ENCODE results near the gene PIGH. TPM values are rescaled to one million over a fixed set of nuclear protein-coding genes. Genes with fewer than 3 reads are reported as not detected.

PIGH gene, protein sequence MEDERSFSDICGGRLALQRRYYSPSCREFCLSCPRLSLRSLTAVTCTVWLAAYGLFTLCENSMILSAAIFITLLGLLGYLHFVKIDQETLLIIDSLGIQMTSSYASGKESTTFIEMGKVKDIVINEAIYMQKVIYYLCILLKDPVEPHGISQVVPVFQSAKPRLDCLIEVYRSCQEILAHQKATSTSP
- total RNA-seq (10 to 100 TPM; 11.5 to 21.8 (median 13.7) TPM), polyA plus RNA-seq (10 to 100 TPM; 14.2 to 27.4 TPM)

DNA sequence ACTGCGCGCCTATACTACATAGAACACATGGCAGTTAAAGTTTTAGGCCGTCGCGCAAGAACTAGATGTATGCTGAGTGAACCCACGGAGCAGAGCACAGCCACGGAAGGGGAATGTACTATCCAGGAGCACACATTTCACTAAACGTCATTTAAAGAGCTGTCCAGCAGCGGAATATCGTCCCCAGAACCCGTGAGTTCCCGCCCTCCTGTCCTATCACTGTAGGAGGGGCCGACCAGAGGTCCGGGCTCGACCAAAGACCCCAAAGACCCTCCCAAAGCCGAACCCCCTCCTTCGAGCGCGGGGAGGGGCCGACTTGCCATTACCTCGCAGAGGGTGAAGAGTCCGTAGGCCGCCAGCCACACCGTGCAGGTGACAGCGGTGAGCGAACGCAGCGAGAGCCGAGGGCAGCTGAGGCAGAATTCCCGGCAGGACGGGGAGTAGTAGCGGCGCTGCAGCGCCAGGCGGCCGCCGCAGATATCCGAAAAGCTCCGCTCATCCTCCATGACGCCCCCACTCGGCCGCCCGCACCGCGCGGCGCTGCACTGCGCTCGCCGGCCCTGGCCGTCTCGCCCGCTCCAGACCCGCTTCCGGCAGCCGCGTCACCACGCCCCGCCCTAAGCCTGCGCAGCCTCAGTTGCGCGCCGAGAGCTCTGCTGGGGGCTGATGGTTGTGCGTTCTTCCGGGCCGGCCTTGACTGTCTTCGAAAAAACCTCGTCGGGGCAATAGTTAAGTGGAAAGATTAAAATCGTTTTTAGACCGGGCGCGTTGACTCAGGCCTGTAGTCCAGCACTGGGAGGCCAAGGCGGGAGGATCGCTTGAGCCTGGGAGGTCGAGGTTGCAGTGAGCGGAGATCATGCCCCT is at the start of gene PIGH:
PIGH (minus strand) TSS at position 571 of the 864 bp plus-strand sequence; CDS start at position 506, 65 bp downstream.
- peaks cover 0 to 5% (median 0%) of the 10 kb centered on the region in 3 donors for H3K4me1 ChIP-seq
- 2 to 3% methylated on average over 68 to 77 of the region's 77 CpGs for WGBS, 2 donors
- no peaks in the 10 kb centered on the region for H3K9me3 ChIP-seq
- FAIRE-seq (no peak), DNase-seq (peak; percentile 89 to 96 (median 94)), ATAC-seq (peak; percentile 97 to 99 (median 98))
- peak within 1 kb of the TSS; percentile 80 to 93 (median 88) for H3K27ac ChIP-seq
- peak within 1 kb of the TSS; percentile 86 to 95 (median 90) for H3K4me3 ChIP-seq
- no peaks in the 10 kb centered on the region for H3K27me3 ChIP-seq
- intact Hi-C loops (cut with DNase I) = no loop called here
- H3K36me3 ChIP-seq = no peaks in the 10 kb centered on the region
- TF ChIP-seq, protein P1, sequence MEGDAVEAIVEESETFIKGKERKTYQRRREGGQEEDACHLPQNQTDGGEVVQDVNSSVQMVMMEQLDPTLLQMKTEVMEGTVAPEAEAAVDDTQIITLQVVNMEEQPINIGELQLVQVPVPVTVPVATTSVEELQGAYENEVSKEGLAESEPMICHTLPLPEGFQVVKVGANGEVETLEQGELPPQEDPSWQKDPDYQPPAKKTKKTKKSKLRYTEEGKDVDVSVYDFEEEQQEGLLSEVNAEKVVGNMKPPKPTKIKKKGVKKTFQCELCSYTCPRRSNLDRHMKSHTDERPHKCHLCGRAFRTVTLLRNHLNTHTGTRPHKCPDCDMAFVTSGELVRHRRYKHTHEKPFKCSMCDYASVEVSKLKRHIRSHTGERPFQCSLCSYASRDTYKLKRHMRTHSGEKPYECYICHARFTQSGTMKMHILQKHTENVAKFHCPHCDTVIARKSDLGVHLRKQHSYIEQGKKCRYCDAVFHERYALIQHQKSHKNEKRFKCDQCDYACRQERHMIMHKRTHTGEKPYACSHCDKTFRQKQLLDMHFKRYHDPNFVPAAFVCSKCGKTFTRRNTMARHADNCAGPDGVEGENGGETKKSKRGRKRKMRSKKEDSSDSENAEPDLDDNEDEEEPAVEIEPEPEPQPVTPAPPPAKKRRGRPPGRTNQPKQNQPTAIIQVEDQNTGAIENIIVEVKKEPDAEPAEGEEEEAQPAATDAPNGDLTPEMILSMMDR (IDR thresholded peaks at IDR 0.05) = peak; percentile 34 to 55 (median 46)

- Histone ChIP-seq H3K27me3 (no peaks in the 10 kb centered on the region), H3K36me3 (peaks cover 0 to 21% (median 7%) of the 10 kb centered on the region in 3 donors), H3K9me3 (no peaks in the 10 kb centered on the region), H3K4me1 (peaks cover 0 to 9% (median 0%) of the 10 kb centered on the region in 3 donors), H3K4me3 (no peak overlapping the region), H3K27ac (no peak overlapping the region)
- DNase-seq (no peak), ATAC-seq (no peak), FAIRE-seq (no peak)
- TF ChIP-seq, protein P1 (IDR thresholded peaks at IDR 0.05) = no peak
- WGBS, 2 donors = 71 to 74% methylated on average over 3 of the region's 3 CpGs
- intact Hi-C loops (cut with DNase I) = no loop called here
These were observed 46.1 kb upstream of the PIGH start for GRCh38 chr14:67646131-67646530.

DNA sequence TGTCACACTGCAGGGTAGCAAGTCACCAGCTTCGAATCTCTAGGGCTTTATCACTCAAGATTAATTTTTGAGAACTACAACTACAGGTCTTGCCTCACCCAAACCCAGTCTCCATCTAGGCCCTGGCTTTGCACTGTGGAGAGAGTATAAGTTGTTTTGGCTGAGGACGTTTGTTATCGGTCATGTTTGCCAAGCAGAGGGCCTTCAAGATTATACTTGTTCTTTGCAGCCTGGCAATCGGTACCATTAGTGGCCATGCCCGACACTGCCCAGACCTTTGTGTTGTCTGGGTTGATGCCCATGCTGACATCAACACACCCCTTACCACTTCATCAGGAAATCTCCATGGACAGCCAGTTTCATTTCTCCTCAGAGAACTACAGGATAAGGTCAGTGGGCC is 45.3 kb upstream of the PIGH start:
- TF ChIP-seq, protein P1 (IDR thresholded peaks at IDR 0.05) = no peak
- ATAC-seq (peak; percentile 67 to 83 (median 74)), DNase-seq (peak in 2 of 6 donors; percentile 19 to 35), FAIRE-seq (no peak)
- Histone ChIP-seq H3K27me3 (no peaks in the 10 kb centered on the region), H3K4me3 (no peak overlapping the region), H3K4me1 (peaks cover 0 to 9% (median 0%) of the 10 kb centered on the region in 3 donors), H3K36me3 (peaks cover 0 to 13% (median 3%) of the 10 kb centered on the region in 3 donors), H3K27ac (no peak overlapping the region), H3K9me3 (no peaks in the 10 kb centered on the region)
- WGBS, 2 donors = 25 to 40% methylated on average over 5 of the region's 5 CpGs
- intact Hi-C loops (cut with DNase I) = no loop called here

DNA sequence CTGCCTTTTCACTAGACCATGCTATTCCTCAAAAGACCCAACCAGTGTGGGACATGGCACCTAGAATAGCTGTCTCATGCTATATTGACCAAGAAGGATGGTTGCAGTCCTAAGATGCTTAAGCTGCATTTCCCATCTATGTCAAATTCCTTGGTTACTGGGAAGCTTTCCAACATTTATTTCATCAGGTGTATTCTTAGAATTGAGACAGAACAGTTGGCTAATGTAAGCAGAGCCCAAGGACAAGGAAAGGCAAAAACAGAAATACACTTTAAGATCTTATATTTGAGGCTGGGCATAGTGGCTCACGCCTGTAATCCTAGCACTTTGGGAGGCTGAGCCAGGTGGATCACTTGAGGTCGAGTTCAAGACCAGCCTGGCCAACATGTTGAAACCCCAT is 44.4 kb upstream of the PIGH start:
- intact Hi-C loops (cut with DNase I) = no loop called here
- Histone ChIP-seq H3K4me1 (peaks cover 0 to 9% (median 0%) of the 10 kb centered on the region in 3 donors), H3K27me3 (no peaks in the 10 kb centered on the region), H3K27ac (no peak overlapping the region), H3K9me3 (no peaks in the 10 kb centered on the region), H3K36me3 (peaks cover 0 to 4% (median under 1%) of the 10 kb centered on the region in 3 donors), H3K4me3 (no peak overlapping the region)
- no peak for FAIRE-seq
- 86% methylated on average over 2 of the region's 2 CpGs for WGBS, 2 donors
- TF ChIP-seq, protein P1 (IDR thresholded peaks at IDR 0.05) = no peak
- no peak for DNase-seq
- no peak for ATAC-seq
